H1 (cell line): ENCODE measurements around the gene FBXO44. TPM values are rescaled to one million over a fixed set of nuclear protein-coding genes. Genes with fewer than 3 reads are reported as not detected.

Experiments used
- CTCF ChIA-PET: fragments of 300-600 bp; sonication (Branson Sonifier 250); formaldehyde crosslinking; loops from one replicate; lab custom pipeline; 2021; ENCODE audit not compliant: partially characterized antibody; lab: Charles Lee
- POLR2A ChIA-PET: fragments of 300-600 bp; sonication (Branson Sonifier 250); formaldehyde crosslinking; loops from one replicate; lab custom pipeline; 2021; ENCODE audit warnings: inconsistent platforms; ENCODE audit not compliant: partially characterized antibody; lab: Charles Lee
- DNase-seq, 2 experiments: peaks; one replicate each; pipeline versions ENCODE4 v3.0.0 to v3.0.0-alpha.2; 2010 to 2022; ENCODE audit warnings: low spot score in 2 of 2, low read depth in 1 of 2, mixed read lengths in 1 of 2
- FAIRE-seq: peaks from 2 replicates; lab custom pipeline; 2011; peaks lifted over from hg19 to GRCh38; lab: Jason Lieb, UNC
- H2AFZ ChIP-seq: 2 replicates; pipeline ENCODE4 v1.8.1; 2012; ENCODE audit warnings: low read length, inconsistent platforms
- H2AK5ac ChIP-seq: 2 replicates; pipeline ENCODE4 v1.6.1; 2013; ENCODE audit warnings: low read depth, low read length
- H2BK120ac ChIP-seq: replicated peaks from 2 replicates; pipeline ENCODE3; 2013; ENCODE audit warnings: low read depth, low read length, inconsistent platforms
- H2BK12ac ChIP-seq: 2 replicates; pipeline ENCODE4 v1.6.1; 2013; ENCODE audit warnings: low read depth, low read length
- H2BK15ac ChIP-seq: 2 replicates; pipeline ENCODE4 v1.6.1; 2013; ENCODE audit warnings: low read length
- H2BK20ac ChIP-seq: 2 replicates; pipeline ENCODE4 v1.6.1; 2013; ENCODE audit warnings: low read length
- H2BK5ac ChIP-seq: 2 replicates; pipeline ENCODE4 v1.6.1; 2013; ENCODE audit warnings: low read depth, low read length
- H3K14ac ChIP-seq: 2 replicates; pipeline ENCODE4 v1.6.1; 2013; ENCODE audit warnings: inconsistent platforms; ENCODE audit not compliant: insufficient read length
- H3K18ac ChIP-seq: 2 replicates; pipeline ENCODE4 v1.6.1; 2013; ENCODE audit warnings: low read length; ENCODE audit errors: extremely low read depth
- H3K23ac ChIP-seq: 2 replicates; pipeline ENCODE4 v1.6.1; 2013; ENCODE audit warnings: inconsistent platforms; ENCODE audit not compliant: insufficient read length
- H3K23me2 ChIP-seq: 2 replicates; pipeline ENCODE4 v1.6.1; 2013; ENCODE audit warnings: low read depth, low read length
- H3K27ac ChIP-seq: 2 replicates; pipeline ENCODE4 v1.6.1; 2011; ENCODE audit warnings: low read depth, low read length, inconsistent platforms
- H3K27me3 ChIP-seq, 4 experiments: replicated peaks in 1 of 4; 1 replicate in 1 of 4; 2 replicates in 3 of 4; pipeline versions ENCODE4 v1.6.1 to v1.8.1; 2011 to 2013; ENCODE audit warnings: low read length in 3 of 4, mild to moderate bottlenecking in 3 of 4, inconsistent platforms in 2 of 4, mixed read lengths in 2 of 4, moderate library complexity in 1 of 4; ENCODE audit not compliant: control insufficient read depth in 3 of 4, insufficient read depth in 3 of 4; ENCODE audit errors: extremely low read depth in 1 of 4
- H3K36me3 ChIP-seq, 4 experiments: 2 replicates each; pipeline versions ENCODE4 v1.6.1 to v1.8.1; 2011 to 2013; ENCODE audit warnings: mild to moderate bottlenecking in 4 of 4, low read length in 3 of 4, moderate library complexity in 2 of 4, control low read depth in 1 of 4, inconsistent platforms in 1 of 4; ENCODE audit not compliant: insufficient read depth in 4 of 4, control insufficient read depth in 2 of 4
- H3K4ac ChIP-seq: replicated peaks from 2 replicates; pipeline ENCODE3; 2013; ENCODE audit warnings: low read length, low read depth, mixed read lengths, inconsistent platforms; ENCODE audit not compliant: insufficient read length
- H3K4me1 ChIP-seq, 4 experiments: replicated peaks in 1 of 4; 1 replicate in 1 of 4; 2 replicates in 3 of 4; pipeline versions ENCODE4 v1.6.1 to v1.8.1; 2011 to 2013; ENCODE audit warnings: low read length in 3 of 4, inconsistent platforms in 2 of 4, mixed read lengths in 1 of 4; ENCODE audit not compliant: insufficient read depth in 4 of 4, control insufficient read depth in 3 of 4
- H3K4me2 ChIP-seq, 2 experiments: 2 replicates each; pipeline versions ENCODE4 v1.6.1 to v1.8.1; 2011 to 2013; ENCODE audit warnings: low read depth in 2 of 2, low read length in 2 of 2, control low read depth in 1 of 2, inconsistent platforms in 1 of 2, mild to moderate bottlenecking in 1 of 2; ENCODE audit not compliant: insufficient read depth in 1 of 2
- H3K4me3 ChIP-seq, 4 experiments: fragments of 200-600, 300-600 bp in 1 of 4; sonication (generic), shearing (Covaris generic), sonication (Bioruptor Twin) in 1 of 4; 2 replicates each; pipeline versions ENCODE4 v1.5.1 to v1.8.1; 2011 to 2016; ENCODE audit warnings: low read length in 4 of 4, low read depth in 3 of 4, control low read depth in 2 of 4, inconsistent platforms in 2 of 4, mild to moderate bottlenecking in 2 of 4, mixed read lengths in 1 of 4, moderate library complexity in 1 of 4; ENCODE audit not compliant: insufficient read depth in 2 of 4; ENCODE audit errors: extremely low read depth in 1 of 4
- H3K56ac ChIP-seq: replicated peaks from 2 replicates; pipeline ENCODE3; 2013; ENCODE audit warnings: low read depth, mild to moderate bottlenecking, mixed read lengths, low read length, inconsistent platforms; ENCODE audit not compliant: insufficient read length
- H3K79me1 ChIP-seq: 2 replicates; pipeline ENCODE4 v1.6.1; 2013; ENCODE audit warnings: low read depth, low read length, control low read depth
- H3K79me2 ChIP-seq, 2 experiments: 2 replicates each; pipeline versions ENCODE4 v1.6.1 to v1.8.1; 2012 to 2013; ENCODE audit warnings: low read length in 2 of 2, mild to moderate bottlenecking in 2 of 2, inconsistent platforms in 1 of 2; ENCODE audit not compliant: insufficient read depth in 2 of 2, control insufficient read depth in 1 of 2
- H3K9ac ChIP-seq, 4 experiments: replicated peaks in 1 of 4; 1 replicate in 1 of 4; 2 replicates in 3 of 4; pipeline versions ENCODE4 v1.6.1 to v1.8.1; 2011 to 2013; ENCODE audit warnings: low read depth in 3 of 4, low read length in 3 of 4, control low read depth in 2 of 4, mild to moderate bottlenecking in 2 of 4, moderate library complexity in 2 of 4, inconsistent platforms in 1 of 4; ENCODE audit errors: extremely low read depth in 1 of 4
- H3K9me3 ChIP-seq, 2 experiments: 2 replicates each; pipeline versions ENCODE4 v1.6.1 to v1.8.1; 2012 to 2013; ENCODE audit warnings: mild to moderate bottlenecking in 2 of 2, moderate library complexity in 2 of 2, control low read depth in 1 of 2, inconsistent platforms in 1 of 2, low read depth in 1 of 2, low read length in 1 of 2, mixed read lengths in 1 of 2; ENCODE audit not compliant: insufficient read depth in 2 of 2
- H4K20me1 ChIP-seq, 2 experiments: replicated peaks in 1 of 2; 2 replicates each; pipeline versions ENCODE3 to v1.8.1; 2011 to 2013; ENCODE audit warnings: inconsistent platforms in 2 of 2, low read length in 2 of 2, mild to moderate bottlenecking in 1 of 2; ENCODE audit not compliant: insufficient read depth in 2 of 2, control insufficient read depth in 1 of 2
- H4K5ac ChIP-seq: 2 replicates; pipeline ENCODE4 v1.6.1; 2013; ENCODE audit warnings: low read length, low read depth, mixed read lengths, inconsistent platforms; ENCODE audit not compliant: insufficient read length
- H4K8ac ChIP-seq: 2 replicates; pipeline ENCODE4 v1.8.0; 2013; ENCODE audit warnings: mild to moderate bottlenecking, moderate library complexity, low read length, inconsistent platforms; ENCODE audit not compliant: insufficient read depth; ENCODE audit errors: extremely low read depth
- H4K91ac ChIP-seq: replicated peaks from 2 replicates; pipeline ENCODE3; 2013; ENCODE audit warnings: low read length, mixed read lengths, inconsistent platforms; ENCODE audit not compliant: insufficient read length
- BACH1 ChIP-seq: IDR thresholded peaks from 2 replicates; pipeline ENCODE4 v1.6.1; 2012; ENCODE audit warnings: low read length, improper control_type of control experiment
- BRCA1 ChIP-seq: IDR thresholded peaks from 2 replicates; pipeline ENCODE4 v1.6.1; 2012; ENCODE audit warnings: low read depth, low read length, improper control_type of control experiment
- CTBP2 ChIP-seq: IDR thresholded peaks from 2 replicates; pipeline ENCODE4 v1.7.0; 2011; ENCODE audit warnings: borderline replicate concordance, mild to moderate bottlenecking, moderate library complexity, mixed read lengths, low read length; ENCODE audit not compliant: insufficient read depth, insufficient read length
- E2F6 ChIP-seq: IDR thresholded peaks from 2 replicates; pipeline ENCODE4 v1.6.1; 2012; ENCODE audit warnings: inconsistent platforms
- GABPA ChIP-seq: IDR thresholded peaks from 2 replicates; pipeline ENCODE4 v1.6.1; 2011; ENCODE audit warnings: mild to moderate bottlenecking, low read length, moderate library complexity, borderline replicate concordance; ENCODE audit not compliant: insufficient read depth
- KDM4A ChIP-seq: IDR thresholded peaks from one replicate; pipeline ENCODE4 v1.7.1; 2012; ENCODE audit warnings: low read depth, mild to moderate bottlenecking, moderate library complexity, low read length, inconsistent platforms; ENCODE audit not compliant: severe bottlenecking
- KDM5A ChIP-seq: fragments of 200-600 bp; IDR thresholded peaks from 2 replicates; pipeline ENCODE4 v1.7.1; 2012; ENCODE audit warnings: mild to moderate bottlenecking, low read length, inconsistent platforms, mixed read lengths
- PHF8 ChIP-seq: fragments of 200-600 bp; sonication (generic); conservative IDR thresholded peaks from 2 replicates; pipeline ENCODE4 v1.7.1; 2012; ENCODE audit warnings: low read depth, mild to moderate bottlenecking, inconsistent platforms, low read length, moderate library complexity
- POU5F1 ChIP-seq: IDR thresholded peaks from 2 replicates; pipeline ENCODE4 v1.6.1; 2011; ENCODE audit warnings: low read depth, mild to moderate bottlenecking, low read length, moderate library complexity
- RXRA ChIP-seq: IDR thresholded peaks from 2 replicates; pipeline ENCODE4 v1.6.1; 2011; ENCODE audit warnings: low read depth, mild to moderate bottlenecking, low read length, moderate library complexity; ENCODE audit not compliant: insufficient read depth
- WGBS, 2 experiments: shearing (Covaris generic) in 1 of 2; methylation state at CpG; one replicate each; pipeline versions ENCODE4 v1.1.6 to v1.1.7; 2013 to 2015; ENCODE audit warnings: low lambda C conversion rate in 2 of 2, mixed read lengths in 2 of 2, inconsistent platforms in 1 of 2, low coverage in 1 of 2, missing lambda C conversion rate in 1 of 2; ENCODE audit not compliant: insufficient replicate concordance in 2 of 2, insufficient coverage in 1 of 2, insufficient read length in 1 of 2; ENCODE audit errors: extremely low coverage in 1 of 2, missing lambda C conversion rate in 1 of 2; 5-methylcytosine and 5-hydroxymethylcytosine counted together
- polyA plus RNA-seq, 7 experiments: library from polyadenylated mRNA; depleted of rRNA in 3 of 7; stranded (reverse) in 5 of 7; unstranded in 2 of 7; fragments of >200 nt in 5 of 7; fragments of 200-250 nt in 2 of 7; gene quantifications; 1 replicate in 5 of 7; 2 replicates in 1 of 7; 4 replicates in 1 of 7; pipeline versions ENCODE4 v1.2.1 to v1.2.3, GENCODE V29; 2011 to 2013; ENCODE audit warnings: missing spikeins in 2 of 7, mixed read lengths in 2 of 7
- total RNA-seq: library from RNA; stranded (reverse); fragmentation: NEBNext Ultra II Directional; extraction: Animal tissue kit (Norgen Biotek cat#: 25700); gene quantifications from 2 replicates; pipeline ENCODE4 v1.2.1, GENCODE V29; 2021

Gene FBXO44
- total and polyA plus RNA-seq, 2 of the 8 experiments (the other 6 are each of a cell fraction or from before 2014, with no cell fraction given): 27.0 to 27.2 TPM

GRCh38 chr1:11680270-11681070 is 25.8 kb downstream of the FBXO44 start:
- peak overlapping the region; percentile 63 for H4K5ac ChIP-seq
- peaks cover 6 to 22% of the 10 kb centered on the region in 2 experiments for H4K20me1 ChIP-seq
- H3K79me1 ChIP-seq: peaks cover 11% of the 10 kb centered on the region
- DNase-seq: no peak
- H3K23ac ChIP-seq: no peak overlapping the region
- peak overlapping the region; percentile 80 for H2BK120ac ChIP-seq
- H2BK15ac ChIP-seq: no peak overlapping the region
- H3K18ac ChIP-seq: peak overlapping the region; percentile 93
- peaks cover 21 to 39% (median 24%) of the 10 kb centered on the region in 4 experiments for H3K36me3 ChIP-seq
- H3K56ac ChIP-seq: peak overlapping the region; percentile 96
- H2BK12ac ChIP-seq: peak overlapping the region; percentile 96
- CTCF ChIA-PET: interaction anchor here (2.7 to 21.6 kb wide), 4 partner anchors 10 to 30 kb away, joined by 11 to 266 read pairs (median 20); partner anchors contain the start of gene FBXO6
- peaks cover 10 to 35% (median 23%) of the 10 kb centered on the region in 4 experiments for H3K4me1 ChIP-seq
- H3K27me3 ChIP-seq: no peaks in the 10 kb centered on the region
- FAIRE-seq: no peak
- no peaks in the 10 kb centered on the region for H3K9me3 ChIP-seq
- peak overlapping the region; percentile 88 to 96 for H3K4me2 ChIP-seq
- POLR2A ChIA-PET: interaction anchor here (0.7 to 32.0 kb wide), 9 partner anchors 6 to 136 kb away, joined by 3 to 1025 read pairs (median 18); partner anchors contain the start of genes DRAXIN, FBXO2, FBXO44 and FBXO6
- peak overlapping the region; percentile 80 for H3K4ac ChIP-seq
- peak overlapping the region; percentile 92; the same call in 1 of the 2 replicates for H4K8ac ChIP-seq
- peaks cover 2 to 37% of the 10 kb centered on the region in 2 experiments; a peak in 3 of 4 replicates for H3K79me2 ChIP-seq
- H3K23me2 ChIP-seq: peaks cover 8% of the 10 kb centered on the region
- peak overlapping the region; percentile 78 to 87 (median 84) for H3K4me3 ChIP-seq
- H3K27ac ChIP-seq: peak overlapping the region; percentile 89
- no peak overlapping the region for H3K14ac ChIP-seq
- 13% methylated on average over 43 of the region's 65 CpGs; no CpG with 5 or more reads in 1 of the 2 experiments for WGBS, 2 experiments
- H2BK5ac ChIP-seq: peak overlapping the region; percentile 97
- H2AK5ac ChIP-seq: peak overlapping the region; percentile 45; the same call in 1 of the 2 replicates
- peak overlapping the region; percentile 46 to 87 (median 80) for H3K9ac ChIP-seq
- H2AFZ ChIP-seq: no peak overlapping the region
- no peak overlapping the region for H2BK20ac ChIP-seq
- peak overlapping the region; percentile 95 for H4K91ac ChIP-seq
- no peak for TF ChIP-seq E2F6
- no peak for TF ChIP-seq KDM4A
- no peak for TF ChIP-seq BRCA1
- no peak for TF ChIP-seq BACH1
- no peak for TF ChIP-seq RXRA
- 0 out of 2 replicates have a peak, but pooled peaks have one; percentile 42 for TF ChIP-seq KDM5A
- TF ChIP-seq CTBP2: no peak
- no peak for TF ChIP-seq POU5F1
- no peak for TF ChIP-seq GABPA
- peak; percentile 62 for TF ChIP-seq PHF8
